ENCODE results near the gene MCHR2. TPM values are rescaled to one million over a fixed set of nuclear protein-coding genes. Genes with fewer than 3 reads are reported as not detected.

MCHR2 gene
- total RNA-seq, 2 donors from 2014 or later, result not detected

GRCh38 chr6:99967052-99967451 lies 27.0 kb downstream of the MCHR2 start:
- no peak overlapping the region for H3K4me3 Mint-ChIP-seq
- ATAC-seq (replicated peaks in 1 of 2), result no peak
- no peaks in the 10 kb centered on the region for H3K4me1 Mint-ChIP-seq (ENCODE audit: low read depth)
- H3K27me3 Mint-ChIP-seq (ENCODE audit: low read depth), result no peaks in the 10 kb centered on the region
- DNase-seq, result no peak
- H3K9me3 Mint-ChIP-seq, result no peaks in the 10 kb centered on the region
- no peaks in the 10 kb centered on the region for H3K36me3 Mint-ChIP-seq (ENCODE audit: insufficient read depth in 2 of 2)
- H3K27ac Mint-ChIP-seq, result no peak overlapping the region

DNA sequence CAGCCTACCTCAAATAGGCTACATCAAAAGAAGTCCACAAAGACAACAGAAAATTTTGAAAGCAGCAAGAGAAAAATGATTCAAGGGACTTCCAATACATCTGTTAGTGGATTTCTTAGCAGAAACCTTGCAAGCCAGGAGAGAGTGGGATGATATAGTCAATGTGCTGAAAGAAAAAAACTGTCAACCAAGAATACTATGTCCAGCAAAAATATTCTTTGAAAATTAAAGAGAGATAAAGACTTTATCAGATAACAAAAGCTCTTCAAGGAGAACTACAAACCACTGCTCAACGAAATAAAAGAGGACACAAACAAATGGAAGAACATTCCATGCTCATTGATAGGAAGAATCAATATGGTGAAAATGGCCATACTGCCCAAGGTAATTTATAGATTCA lies 34.0 kb downstream of the MCHR2 start:
- no peak for ATAC-seq (replicated peaks in 1 of 2)
- no peak for DNase-seq
- H3K4me1 Mint-ChIP-seq (ENCODE audit: low read depth), result no peaks in the 10 kb centered on the region
- no peak overlapping the region for H3K27ac Mint-ChIP-seq
- H3K36me3 Mint-ChIP-seq (ENCODE audit: insufficient read depth in 2 of 2), result peaks cover 2 to 4% of the 10 kb centered on the region in 2 donors
- H3K27me3 Mint-ChIP-seq (ENCODE audit: low read depth), result no peaks in the 10 kb centered on the region
- no peak overlapping the region for H3K4me3 Mint-ChIP-seq
- H3K9me3 Mint-ChIP-seq, result peaks cover 2 to 16% of the 10 kb centered on the region in 2 donors

GRCh38 chr6:99951016-99951805 lies 42.8 kb downstream of the MCHR2 start:
- ATAC-seq (replicated peaks in 1 of 2) (no peak), DNase-seq (no peak)
- Mint-ChIP-seq H3K27ac (no peak overlapping the region), H3K36me3 (ENCODE audit: insufficient read depth in 2 of 2) (no peaks in the 10 kb centered on the region), H3K4me1 (ENCODE audit: low read depth) (no peaks in the 10 kb centered on the region), H3K9me3 (no peaks in the 10 kb centered on the region), H3K4me3 (no peak overlapping the region), H3K27me3 (ENCODE audit: low read depth) (peaks cover 5% of the 10 kb centered on the region)

- no peaks in the 10 kb centered on the region for H3K4me1 Mint-ChIP-seq (ENCODE audit: low read depth)
- H3K4me3 Mint-ChIP-seq, result no peak overlapping the region
- no peak for DNase-seq
- H3K27ac Mint-ChIP-seq, result no peak overlapping the region
- no peaks in the 10 kb centered on the region for H3K9me3 Mint-ChIP-seq
- H3K27me3 Mint-ChIP-seq (ENCODE audit: low read depth), result peaks cover 18% of the 10 kb centered on the region
- H3K36me3 Mint-ChIP-seq (ENCODE audit: insufficient read depth in 2 of 2), result peaks cover 0 to 2% of the 10 kb centered on the region in 2 donors
- ATAC-seq (replicated peaks in 1 of 2), result no peak
Measured at GRCh38 chr6:99946005-99946404, 48.0 kb downstream of the MCHR2 start.

DNA sequence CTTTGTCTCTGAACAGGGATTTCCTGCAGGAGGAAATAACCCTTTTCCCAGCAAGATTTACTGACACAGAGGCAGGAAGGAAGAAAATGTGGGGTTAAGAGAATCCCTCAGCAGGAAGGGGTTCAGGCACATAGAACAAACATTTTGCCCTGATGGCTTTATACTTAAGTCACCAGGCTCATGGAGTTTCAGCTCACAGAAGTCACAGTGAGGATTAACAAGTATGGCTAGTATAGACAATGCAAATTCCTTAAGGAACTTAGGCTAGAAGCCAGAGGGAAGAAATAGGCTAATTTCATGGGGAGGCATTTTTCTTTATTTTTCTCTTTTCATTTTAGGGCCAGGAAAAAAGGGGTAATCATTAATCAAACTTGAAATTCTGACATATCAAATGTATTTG lies 50.2 kb downstream of the MCHR2 start:
- peaks cover 2% of the 10 kb centered on the region in 2 donors for H3K36me3 Mint-ChIP-seq (ENCODE audit: insufficient read depth in 2 of 2)

GRCh38 chr6:99940582-99940981 lies 53.4 kb downstream of the MCHR2 start:
- no peak for ATAC-seq (replicated peaks in 1 of 2)
- DNase-seq, result no peak

More for the DNA sequence above, 50.2 kb downstream of the MCHR2 start:
- no peak overlapping the region for H3K27ac Mint-ChIP-seq
- no peaks in the 10 kb centered on the region for H3K4me1 Mint-ChIP-seq (ENCODE audit: low read depth)
- H3K9me3 Mint-ChIP-seq, result peaks cover 0 to 4% of the 10 kb centered on the region in 2 donors
- ATAC-seq (replicated peaks in 1 of 2) (no peak), DNase-seq (no peak)
- no peak overlapping the region for H3K4me3 Mint-ChIP-seq
- H3K27me3 Mint-ChIP-seq (ENCODE audit: low read depth), result peaks cover 22% of the 10 kb centered on the region

DNA sequence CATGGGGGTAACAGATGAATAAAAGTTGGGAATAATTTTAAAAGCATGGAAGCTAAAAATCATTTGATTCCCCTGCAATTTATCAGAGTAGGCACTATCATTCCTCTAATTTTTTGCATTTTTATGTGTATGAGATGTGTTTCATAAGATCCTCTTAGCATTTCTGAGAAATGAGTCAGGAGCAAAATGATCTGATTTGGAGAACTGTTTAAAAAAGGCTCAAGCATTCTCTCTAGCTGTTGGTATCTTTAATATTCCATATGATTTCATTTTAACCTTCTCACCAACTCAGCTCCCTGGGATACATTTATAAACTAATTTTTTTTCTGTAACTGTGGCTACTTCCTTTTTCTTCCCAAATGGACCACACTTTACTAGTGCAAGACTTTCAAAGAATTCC lies 60.9 kb downstream of the MCHR2 start:
- Mint-ChIP-seq H3K4me3 (no peak overlapping the region), H3K36me3 (ENCODE audit: insufficient read depth in 2 of 2) (peaks cover 0 to 3% of the 10 kb centered on the region in 2 donors), H3K4me1 (ENCODE audit: low read depth) (no peaks in the 10 kb centered on the region), H3K27me3 (ENCODE audit: low read depth) (no peaks in the 10 kb centered on the region), H3K9me3 (no peaks in the 10 kb centered on the region), H3K27ac (no peak overlapping the region)
- ATAC-seq (replicated peaks in 1 of 2) (no peak), DNase-seq (no peak)

More at GRCh38 chr6:99940582-99940981, 53.4 kb downstream of the MCHR2 start:
- H3K27me3 Mint-ChIP-seq (ENCODE audit: low read depth), result peaks cover 16% of the 10 kb centered on the region
- H3K9me3 Mint-ChIP-seq, result peaks cover 0 to 4% of the 10 kb centered on the region in 2 donors
- no peak overlapping the region for H3K4me3 Mint-ChIP-seq
- H3K4me1 Mint-ChIP-seq (ENCODE audit: low read depth), result no peaks in the 10 kb centered on the region
- peaks cover 2% of the 10 kb centered on the region in 2 donors for H3K36me3 Mint-ChIP-seq (ENCODE audit: insufficient read depth in 2 of 2)
- H3K27ac Mint-ChIP-seq, result no peak overlapping the region

- Mint-ChIP-seq H3K36me3 (ENCODE audit: insufficient read depth in 2 of 2) (peaks cover 0 to 1% of the 10 kb centered on the region in 2 donors), H3K27ac (no peak overlapping the region), H3K4me1 (ENCODE audit: low read depth) (no peaks in the 10 kb centered on the region), H3K4me3 (no peak overlapping the region), H3K27me3 (ENCODE audit: low read depth) (peaks cover 5% of the 10 kb centered on the region), H3K9me3 (no peaks in the 10 kb centered on the region)
- ATAC-seq (replicated peaks in 1 of 2) (no peak), DNase-seq (no peak)
Measured at GRCh38 chr6:99912657-99913056, 81.4 kb downstream of the MCHR2 start.

GRCh38 chr6:99905209-99906106 lies 88.6 kb downstream of the MCHR2 start:
- peaks cover 5% of the 10 kb centered on the region for H3K27me3 Mint-ChIP-seq (ENCODE audit: low read depth)
- ATAC-seq (replicated peaks in 1 of 2) (no peak), DNase-seq (no peak)
- H3K27ac Mint-ChIP-seq, result no peak overlapping the region
- no peaks in the 10 kb centered on the region for H3K9me3 Mint-ChIP-seq
- H3K36me3 Mint-ChIP-seq (ENCODE audit: insufficient read depth in 2 of 2), result peaks cover 0 to 1% of the 10 kb centered on the region in 2 donors
- H3K4me1 Mint-ChIP-seq (ENCODE audit: low read depth), result no peaks in the 10 kb centered on the region
- no peak overlapping the region for H3K4me3 Mint-ChIP-seq

DNA sequence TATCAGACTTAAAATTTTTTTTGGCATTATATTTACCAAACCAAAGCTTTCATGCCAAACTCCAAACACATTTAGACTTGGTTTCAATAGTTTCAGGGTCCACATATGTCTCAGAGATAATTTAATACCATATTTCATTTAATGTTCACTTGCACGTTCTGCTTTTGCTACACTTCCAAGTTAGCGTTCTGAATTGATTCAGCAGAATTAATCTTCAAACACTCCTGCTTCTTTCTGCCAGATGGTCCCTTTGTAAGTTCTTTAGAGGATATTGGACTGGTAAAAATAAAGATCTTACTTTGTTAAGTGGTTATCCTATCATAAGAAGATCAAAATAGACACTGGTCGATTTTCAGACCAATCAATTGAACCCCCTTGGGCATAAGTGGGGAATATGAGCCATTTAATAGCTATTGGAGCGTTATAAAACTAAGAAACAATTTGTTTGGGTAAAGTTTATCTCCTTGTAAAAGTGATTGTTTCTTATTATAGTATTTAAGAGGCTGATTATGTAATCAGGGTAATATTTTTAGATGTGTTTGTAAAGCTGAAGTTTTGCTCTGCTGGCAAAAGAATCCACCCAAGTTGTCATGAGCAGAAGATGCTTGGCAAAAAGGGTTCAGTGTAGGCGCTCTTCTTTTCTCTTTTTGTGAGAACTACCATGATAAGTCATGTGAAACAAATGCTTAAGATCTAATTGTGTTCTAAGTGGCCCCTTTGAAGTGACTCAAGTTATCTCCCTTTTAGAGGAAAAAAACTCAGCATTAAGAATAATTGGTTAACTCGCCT lies 92.2 kb downstream of the MCHR2 start:
- DNase-seq (no peak), ATAC-seq (replicated peaks in 1 of 2) (no peak)
- H3K36me3 Mint-ChIP-seq (ENCODE audit: insufficient read depth in 2 of 2), result no peaks in the 10 kb centered on the region
- no peaks in the 10 kb centered on the region for H3K9me3 Mint-ChIP-seq
- peaks cover 6% of the 10 kb centered on the region for H3K27me3 Mint-ChIP-seq (ENCODE audit: low read depth)
- H3K4me3 Mint-ChIP-seq, result no peak overlapping the region
- H3K27ac Mint-ChIP-seq, result no peak overlapping the region
- no peaks in the 10 kb centered on the region for H3K4me1 Mint-ChIP-seq (ENCODE audit: low read depth)

DNA sequence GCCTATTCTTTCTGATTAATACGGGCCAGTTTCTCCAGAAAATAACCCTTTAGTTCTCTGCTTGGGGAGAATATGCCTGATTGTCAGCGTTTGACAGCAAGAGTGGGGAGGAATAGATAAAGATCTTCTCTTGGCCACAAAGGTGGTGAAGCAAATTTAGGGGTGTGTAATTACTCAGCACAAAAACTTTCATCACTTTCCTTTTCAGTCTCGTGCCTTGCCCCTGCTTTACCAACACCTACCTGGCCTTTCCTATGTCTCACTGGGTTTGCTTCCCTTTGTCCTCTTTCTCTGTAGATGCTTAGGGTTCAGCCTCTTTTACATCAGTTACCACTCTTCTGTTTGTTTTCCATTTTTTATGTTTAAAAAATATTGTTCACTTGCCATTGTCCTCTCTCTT lies 99.2 kb downstream of the MCHR2 start:
- Mint-ChIP-seq H3K9me3 (no peaks in the 10 kb centered on the region), H3K27ac (no peak overlapping the region), H3K27me3 (ENCODE audit: low read depth) (peaks cover 15% of the 10 kb centered on the region), H3K4me3 (no peak overlapping the region), H3K36me3 (ENCODE audit: insufficient read depth in 2 of 2) (no peaks in the 10 kb centered on the region), H3K4me1 (ENCODE audit: low read depth) (no peaks in the 10 kb centered on the region)
- ATAC-seq (replicated peaks in 1 of 2) (peak; percentile 13 to 29), DNase-seq (no peak)

DNA sequence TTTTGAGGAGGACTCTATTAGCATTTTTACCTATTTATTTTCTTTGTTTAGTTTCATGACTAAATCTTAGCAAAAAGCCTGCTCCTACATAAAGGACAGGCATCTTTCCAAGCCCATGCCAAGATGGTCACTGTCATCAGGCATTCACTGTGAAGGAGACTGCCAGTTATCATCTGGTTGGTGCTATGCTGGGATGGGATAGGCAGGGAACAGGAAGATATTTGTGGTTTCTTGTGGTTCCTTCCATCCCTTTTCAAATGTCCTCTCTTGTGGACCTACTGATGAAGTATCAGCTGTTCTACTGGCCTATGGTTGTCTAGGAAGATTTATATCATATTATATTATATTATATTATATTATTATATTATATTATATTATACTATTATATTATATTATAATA lies 107.0 kb downstream of the MCHR2 start:
- no peak for ATAC-seq (replicated peaks in 1 of 2)
- Mint-ChIP-seq H3K4me3 (no peak overlapping the region), H3K27ac (no peak overlapping the region), H3K4me1 (ENCODE audit: low read depth) (no peaks in the 10 kb centered on the region), H3K27me3 (ENCODE audit: low read depth) (no peaks in the 10 kb centered on the region), H3K9me3 (peaks cover 0 to 1% of the 10 kb centered on the region in 2 donors), H3K36me3 (ENCODE audit: insufficient read depth in 2 of 2) (no peaks in the 10 kb centered on the region)
- DNase-seq, result no peak

- Mint-ChIP-seq H3K27ac (no peak overlapping the region), H3K4me3 (no peak overlapping the region), H3K4me1 (ENCODE audit: low read depth) (no peaks in the 10 kb centered on the region), H3K36me3 (ENCODE audit: insufficient read depth in 2 of 2) (no peaks in the 10 kb centered on the region), H3K9me3 (peaks cover 0 to 1% of the 10 kb centered on the region in 2 donors), H3K27me3 (ENCODE audit: low read depth) (peaks cover 6% of the 10 kb centered on the region)
- ATAC-seq (replicated peaks in 1 of 2) (no peak), DNase-seq (no peak)
Measured at GRCh38 chr6:99885051-99885450, 109.0 kb downstream of the MCHR2 start.
